IMR-90 (cell line): ENCODE results near the gene TOP2A. TPM values are rescaled to one million over a fixed set of nuclear protein-coding genes. Genes with fewer than 3 reads are reported as not detected.

Experiments used
- BHLHE40 ChIP-seq: fragments of 150-350 bp; IDR thresholded peaks from 2 replicates; pipeline ENCODE4 v1.6.1; 2016; ENCODE audit warnings: mild to moderate bottlenecking, low read depth, low read length
- MXI1 ChIP-seq: IDR thresholded peaks from 2 replicates; pipeline ENCODE4 v1.6.1; 2012; ENCODE audit warnings: low read depth, mild to moderate bottlenecking, low read length, moderate library complexity, borderline replicate concordance
- POLR2A ChIP-seq: IDR thresholded peaks from 2 replicates; pipeline ENCODE4 v1.6.1; 2012; ENCODE audit warnings: mild to moderate bottlenecking, low read depth, low read length
- polyA plus RNA-seq, 3 experiments: library from polyadenylated mRNA; depleted of rRNA; stranded (reverse); fragments of >200 nt; gene quantifications; 2 replicates each; pipeline ENCODE4 v1.2.3, GENCODE V29; 2012; ENCODE audit warnings: low replicate concordance in 1 of 3
- total RNA-seq: library from RNA; depleted of rRNA; stranded (reverse); fragments of >200 nt; gene quantifications from 2 replicates; pipeline ENCODE4 v1.2.3, GENCODE V29; 2012
- TF ChIP-seq, protein P1 (sequence below): fragments of 150-350 bp; IDR thresholded peaks from 2 replicates; pipeline ENCODE4 v1.6.1; 2017; ENCODE audit warnings: mild to moderate bottlenecking, antibody characterized with exemption, low read length, low read depth

Gene TOP2A
- total and polyA plus RNA-seq, 2 of the 4 experiments (the other 2 are of a cell fraction), result 43.4 to 68.5 TPM

DNA sequence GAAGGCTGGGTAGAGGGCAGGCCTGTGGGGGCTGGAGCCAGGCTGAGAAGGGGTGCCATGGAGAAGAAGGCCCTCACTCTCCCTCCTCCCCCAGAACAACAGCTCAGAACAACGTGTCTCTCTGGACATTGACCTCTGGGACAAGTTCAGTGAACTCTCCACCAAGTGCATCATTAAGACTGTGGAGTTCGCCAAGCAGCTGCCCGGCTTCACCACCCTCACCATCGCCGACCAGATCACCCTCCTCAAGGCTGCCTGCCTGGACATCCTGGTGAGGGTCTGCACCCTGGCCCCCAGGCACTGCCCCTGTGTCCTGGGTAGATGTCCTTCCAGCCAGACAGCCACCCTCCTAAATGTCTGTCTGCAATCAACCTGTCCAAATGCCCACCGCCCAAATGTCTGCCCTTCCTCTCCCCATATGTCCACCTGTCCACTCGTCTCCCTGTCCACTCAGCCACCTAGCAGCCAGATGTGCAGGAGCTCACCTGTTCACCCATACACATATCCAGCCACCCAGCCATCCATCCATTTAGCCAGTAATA lies 65.4 kb downstream of the TOP2A start (continued):
- TF ChIP-seq, protein P1, sequence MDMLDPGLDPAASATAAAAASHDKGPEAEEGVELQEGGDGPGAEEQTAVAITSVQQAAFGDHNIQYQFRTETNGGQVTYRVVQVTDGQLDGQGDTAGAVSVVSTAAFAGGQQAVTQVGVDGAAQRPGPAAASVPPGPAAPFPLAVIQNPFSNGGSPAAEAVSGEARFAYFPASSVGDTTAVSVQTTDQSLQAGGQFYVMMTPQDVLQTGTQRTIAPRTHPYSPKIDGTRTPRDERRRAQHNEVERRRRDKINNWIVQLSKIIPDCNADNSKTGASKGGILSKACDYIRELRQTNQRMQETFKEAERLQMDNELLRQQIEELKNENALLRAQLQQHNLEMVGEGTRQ, result no peak
- TF ChIP-seq BHLHE40 (no peak), POLR2A (no peak), MXI1 (no peak)
